ENCODE results near the gene ODAD3.
A peak's percentile ranks its signal among the peaks of the same experiment; 100 is the strongest.
"Not testable (repeated sequence)": the region's sequence is repeated elsewhere in the genome, so short reads cannot be mapped to it uniquely, and the experiment has no call there.

The ODAD3 gene

GRCh38 chr19:11401808-11402543 is 32.9 kb downstream of the ODAD3 start:
- DNase-seq, result no peak

GRCh38 chr19:11400798-11401197 is 34.1 kb downstream of the ODAD3 start:
- DNase-seq, result no peak

DNA sequence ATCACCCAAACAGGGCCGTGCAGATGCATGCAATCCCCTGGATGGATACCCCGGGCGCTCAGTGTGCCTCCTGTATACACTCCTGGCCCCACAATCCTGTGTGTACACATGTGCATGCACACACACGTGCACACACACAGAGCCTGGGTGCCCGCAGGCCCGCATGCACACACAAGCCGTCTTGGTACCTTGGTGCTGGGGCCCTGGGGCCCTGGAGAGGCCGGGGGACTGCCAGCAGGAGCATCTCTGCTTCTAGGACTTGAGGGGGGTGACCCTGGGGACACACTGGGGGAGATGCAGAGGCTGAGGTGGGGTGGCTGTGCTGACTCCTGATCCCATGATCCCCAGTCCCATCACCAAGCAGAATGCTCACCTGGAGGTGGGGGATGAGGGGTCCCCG is 35.3 kb downstream of the ODAD3 start:
- DNase-seq, result no peak

- DNase-seq, result no peak
Measured at GRCh38 chr19:11397089-11397610, 37.8 kb downstream of the ODAD3 start.

GRCh38 chr19:11390933-11391680 is 43.8 kb downstream of the ODAD3 start:
- no peak for DNase-seq

GRCh38 chr19:11390359-11390758 is 44.6 kb downstream of the ODAD3 start:
- no peak for DNase-seq

DNA sequence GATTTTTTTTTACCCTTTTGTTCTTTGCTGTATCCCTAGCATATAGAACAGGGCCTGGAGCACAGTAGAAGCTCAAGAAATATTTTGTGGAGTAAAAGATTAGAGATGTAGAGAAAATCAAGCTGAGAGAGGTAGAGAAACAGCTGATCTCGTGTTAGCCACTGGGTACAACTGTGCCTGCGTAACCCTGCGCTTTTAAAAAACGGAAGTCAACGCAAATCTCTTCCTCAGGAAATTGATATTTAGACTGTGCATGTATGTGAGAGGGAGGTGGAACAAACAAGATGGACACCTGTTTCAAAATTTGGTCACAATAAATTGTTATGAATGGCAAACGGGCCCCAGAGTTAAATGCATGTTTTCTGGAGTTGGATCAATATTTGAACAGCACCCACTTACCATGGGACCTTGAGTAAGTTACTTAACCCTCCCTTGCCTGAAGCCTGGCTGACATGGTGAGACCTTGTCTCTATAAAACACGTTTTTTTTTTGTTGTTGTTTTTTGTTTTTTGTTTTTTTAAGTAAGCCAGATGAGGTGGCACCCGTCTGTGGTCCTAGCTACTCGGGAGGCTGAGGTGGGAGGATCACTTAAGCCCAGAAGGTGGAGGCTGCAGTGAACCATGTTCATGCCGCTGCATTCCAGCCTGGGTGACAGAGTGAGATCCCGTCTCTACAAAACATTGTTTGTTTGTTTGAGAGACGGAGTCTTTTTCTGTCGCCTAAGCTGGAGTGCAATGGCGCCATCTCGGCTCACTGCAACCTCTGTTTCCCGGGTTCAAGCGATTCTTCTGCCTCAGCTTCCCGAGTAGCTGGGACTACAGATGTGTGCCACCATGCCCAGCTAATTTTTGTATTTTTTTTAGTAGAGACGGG is 47.5 kb downstream of the ODAD3 start:
- no peak for DNase-seq

DNA sequence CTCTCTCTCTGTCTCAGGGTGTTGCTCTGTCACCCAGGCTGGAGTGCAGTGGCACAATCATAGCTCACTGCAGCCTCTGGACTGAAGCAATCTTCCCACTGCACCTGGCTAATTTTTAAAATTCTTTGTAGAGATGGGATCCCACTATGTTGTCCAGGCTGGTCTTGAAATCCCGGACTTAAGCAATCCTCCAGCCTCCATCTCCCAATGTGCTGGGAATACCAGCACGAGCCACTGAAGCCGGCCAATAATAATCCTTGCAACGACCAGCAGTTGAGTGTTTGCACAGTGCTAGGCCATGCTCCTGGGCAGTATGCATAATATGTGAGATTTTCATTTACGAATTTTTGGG is 50.2 kb downstream of the ODAD3 start:
- DNase-seq, result no peak

DNA sequence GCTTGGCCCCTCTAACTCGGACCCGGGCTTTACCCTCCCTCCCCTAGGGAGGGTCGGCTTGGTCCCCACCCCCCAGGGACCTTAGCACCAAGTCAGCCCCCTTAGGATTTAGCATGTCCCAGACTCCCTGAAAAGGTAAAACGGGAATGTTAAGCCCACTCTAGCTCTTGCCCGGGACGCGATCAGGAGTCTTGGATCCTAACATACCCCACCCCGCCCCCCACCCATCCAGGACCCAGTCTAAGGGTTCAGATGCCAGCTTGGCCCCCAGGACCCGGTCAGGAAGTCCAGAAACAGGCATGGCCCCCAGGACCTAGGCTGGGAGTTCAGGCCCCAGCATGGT is 51.2 kb downstream of the ODAD3 start:
- DNase-seq, result no peak

DNA sequence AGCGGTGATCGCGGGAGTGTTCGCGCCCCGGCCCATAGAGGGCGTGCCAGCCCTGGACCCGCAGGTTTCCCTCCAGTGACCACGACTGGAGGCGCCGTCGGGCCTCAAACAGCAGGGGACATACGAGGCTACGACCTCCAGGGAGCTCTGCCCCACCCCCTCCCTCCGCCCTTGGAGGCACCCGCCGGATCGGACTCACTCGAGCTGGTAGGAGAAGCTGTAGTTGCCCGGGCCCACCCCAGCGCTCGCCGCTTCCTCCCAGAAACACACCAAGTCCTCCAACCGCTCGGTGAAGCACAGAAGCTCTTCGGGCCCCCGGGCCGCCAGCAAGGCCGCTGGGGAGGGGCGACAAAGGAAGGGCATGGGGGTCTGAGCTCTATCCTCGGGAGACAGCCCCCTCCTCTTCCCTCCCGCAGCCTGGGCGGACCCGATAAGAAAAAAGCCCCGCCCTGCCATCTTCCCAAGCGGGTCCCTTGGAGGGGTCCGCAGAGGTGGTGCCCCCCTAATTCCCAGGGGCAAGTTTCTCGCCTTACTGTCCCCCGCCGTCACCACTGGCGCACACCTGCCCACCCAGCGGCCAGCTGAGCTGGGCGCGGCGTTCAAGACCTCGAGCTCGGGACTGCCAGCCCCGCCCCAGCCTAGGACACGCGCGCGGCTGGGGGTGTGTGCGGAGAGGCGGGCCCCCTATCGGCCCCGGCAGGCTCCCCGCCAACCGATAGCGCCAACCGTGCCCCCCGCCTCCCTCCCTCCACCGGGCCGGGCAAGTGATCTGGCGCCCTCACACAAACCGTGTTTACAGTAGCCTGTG is 51.8 kb downstream of the ODAD3 start:
- DNase-seq, result peak in 1 of 4 experiments; percentile 17

DNA sequence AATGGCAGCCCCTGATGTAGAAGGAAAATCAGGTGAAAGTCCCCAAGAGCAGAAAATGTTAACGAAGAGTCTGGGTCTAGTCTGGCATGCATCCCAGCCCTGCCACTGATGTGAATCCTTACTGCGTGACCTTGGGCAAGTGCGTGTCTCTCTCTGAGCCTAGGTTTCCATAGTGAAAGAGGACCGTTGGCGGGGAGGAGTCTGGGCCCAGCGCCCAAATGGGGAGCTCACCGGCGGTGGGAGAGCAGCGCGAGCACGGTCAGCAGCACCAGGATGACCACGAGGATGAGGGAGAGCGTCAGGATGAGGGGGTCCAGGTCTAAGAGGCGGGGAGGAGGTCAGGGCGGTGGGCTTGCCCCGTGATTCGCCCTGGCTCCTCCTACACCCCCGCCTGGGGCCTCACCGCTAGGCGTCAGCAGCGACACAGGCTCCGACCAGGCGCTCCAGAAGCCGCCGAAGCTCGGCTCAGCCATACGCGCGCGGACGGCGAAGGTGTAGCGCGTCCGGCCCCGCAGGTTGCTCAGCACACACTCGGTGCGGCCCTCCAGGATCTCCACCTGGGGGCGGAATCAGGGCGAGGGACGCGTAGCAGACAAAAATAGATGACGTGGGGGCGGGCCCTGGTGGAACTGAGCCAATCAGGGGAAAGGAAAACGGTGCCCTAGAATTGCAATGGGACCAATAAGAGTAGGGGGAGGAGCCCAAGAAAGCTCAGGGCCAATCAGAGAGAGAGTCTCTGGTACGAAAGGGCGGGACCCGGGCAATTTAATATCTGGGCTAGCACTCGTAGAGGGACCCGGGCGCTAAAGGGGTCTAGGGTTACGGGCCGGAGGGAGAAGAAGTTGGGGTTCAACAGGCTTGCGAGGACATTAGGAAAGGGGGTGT is 54.0 kb downstream of the ODAD3 start:
- DNase-seq, result peak; percentile 81 to 95 (median 93)

GRCh38 chr19:11379857-11380350 is 55.0 kb downstream of the ODAD3 start:
- no peak for DNase-seq

GRCh38 chr19:11379269-11379845 is 55.6 kb downstream of the ODAD3 start:
- DNase-seq, result not testable (repeated sequence)

- no peak for DNase-seq
Measured at GRCh38 chr19:11378319-11379189, 56.4 kb downstream of the ODAD3 start.

DNA sequence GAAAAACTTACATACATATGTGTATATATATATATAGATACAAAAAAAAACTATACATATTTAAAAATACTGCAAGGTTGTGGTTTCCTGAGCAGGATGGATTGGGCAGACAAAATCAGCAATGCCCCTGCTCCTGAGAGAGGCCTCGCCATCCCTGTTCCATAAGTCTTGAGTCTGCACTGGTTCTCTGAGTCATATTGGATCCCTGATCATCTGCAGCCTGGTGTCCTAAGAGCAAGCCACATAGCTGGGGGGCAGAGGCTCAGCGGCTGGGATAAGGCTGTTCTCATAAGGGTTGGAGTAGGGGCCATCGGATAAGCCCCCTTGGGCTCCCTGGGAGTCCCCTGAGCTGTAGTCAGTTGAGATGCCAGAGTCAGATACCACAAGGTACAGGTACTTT is 57.2 kb downstream of the ODAD3 start:
- no peak for DNase-seq

DNA sequence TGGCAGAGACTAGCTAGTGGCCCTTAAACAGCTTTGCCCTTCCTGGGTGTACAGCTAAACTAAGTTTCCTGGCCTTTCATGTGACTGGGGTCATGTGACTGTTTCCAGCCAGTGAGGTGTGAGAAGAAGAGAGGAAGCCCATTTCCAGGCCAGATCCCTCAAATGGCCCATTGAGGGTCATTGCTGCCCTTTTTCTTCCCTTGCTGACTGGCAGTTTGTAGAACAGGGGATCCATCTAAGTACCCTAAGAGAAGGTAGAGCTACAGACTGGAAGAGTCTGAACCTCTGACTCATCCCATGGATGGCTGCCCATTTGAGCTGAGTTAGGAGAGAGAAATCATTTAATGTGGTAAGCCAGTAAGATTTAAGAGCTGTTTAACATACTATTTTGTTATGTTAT is 57.7 kb downstream of the ODAD3 start:
- no peak for DNase-seq

DNA sequence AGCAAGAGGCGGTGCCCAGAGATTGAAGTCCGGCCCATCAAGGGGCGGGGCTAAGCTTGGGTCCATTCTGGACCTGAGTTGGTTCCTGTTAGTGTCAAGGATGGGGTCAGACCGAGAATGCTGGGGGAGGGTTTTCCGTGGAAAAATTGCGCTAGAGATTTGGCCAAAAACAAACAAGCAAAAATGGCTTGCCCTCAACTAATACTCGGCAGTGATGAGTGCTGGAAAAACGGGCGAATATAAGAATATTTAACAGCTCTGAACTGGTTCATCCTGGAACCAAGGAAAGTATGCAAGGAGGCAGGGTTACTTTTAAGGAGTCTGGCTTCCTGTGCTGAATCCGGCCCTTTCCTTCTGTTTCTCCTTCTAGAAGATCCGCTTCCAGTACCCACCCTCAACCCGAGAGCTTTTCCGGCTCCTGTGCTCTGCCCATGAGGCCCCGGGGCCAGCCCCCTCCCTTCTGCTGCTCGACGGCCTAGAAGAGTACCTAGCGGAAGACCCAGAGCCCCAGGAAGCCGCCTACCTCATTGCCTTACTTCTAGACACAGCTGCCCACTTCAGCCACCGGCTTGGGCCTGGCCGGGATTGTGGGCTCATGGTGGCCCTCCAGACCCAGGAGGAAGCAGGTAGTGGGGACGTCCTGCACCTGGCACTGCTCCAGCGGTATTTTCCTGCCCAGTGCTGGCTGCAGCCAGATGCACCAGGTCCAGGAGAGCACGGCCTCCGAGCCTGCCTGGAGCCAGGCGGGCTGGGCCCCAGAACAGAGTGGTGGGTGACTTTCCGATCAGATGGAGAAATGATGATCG is 59.6 kb downstream of the ODAD3 start:
- DNase-seq, result peak in 3 of 4 experiments; percentile 32 to 73 (median 66)

GRCh38 chr19:11374433-11375142 is 60.3 kb downstream of the ODAD3 start, which contains the start of gene SWSAP1:
SWSAP1 (plus strand) TSS chr19:11374666; CDS start chr19:11374681, 15 bp downstream.
- peak; percentile 90 to 95 (median 92) for DNase-seq

All from activated CD4-positive, CD25-positive, alpha-beta regulatory T cell (primary cell).